BLaER1 treated with 17β-estradiol and CSF1 and Interleukin-3, amounts not matched to agents 10 nM and 100 nM (cell line): Measurements from ENCODE around the gene SH3BP5.

ENCODE experiments used
- H3K27ac ChIP-seq, 11 experiments: shearing (Covaris generic); formaldehyde crosslinking; 2 replicates each; pipeline ENCODE4 v1.8.1; 2022
- H3K27me3 ChIP-seq, 11 experiments: shearing (Covaris generic); formaldehyde crosslinking; 2 replicates each; pipeline ENCODE4 v1.8.1; 2022
- H3K36me3 ChIP-seq, 11 experiments: shearing (Covaris generic); formaldehyde crosslinking; 2 replicates each; pipeline ENCODE4 v1.8.1; 2022
- H3K4me1 ChIP-seq, 10 experiments: shearing (Covaris generic); formaldehyde crosslinking; 2 replicates each; pipeline ENCODE4 v1.8.1; 2022
- H3K4me2 ChIP-seq, 11 experiments: shearing (Covaris generic); formaldehyde crosslinking; 2 replicates each; pipeline ENCODE4 v1.8.1; 2022
- H3K4me3 ChIP-seq, 10 experiments: shearing (Covaris generic); formaldehyde crosslinking; 2 replicates each; pipeline ENCODE4 v1.8.1; 2022
- H3K9ac ChIP-seq, 11 experiments: shearing (Covaris generic); formaldehyde crosslinking; 2 replicates each; pipeline ENCODE4 v1.8.1; 2022
- H3K9me3 ChIP-seq, 11 experiments: shearing (Covaris generic); formaldehyde crosslinking; replicated peaks in 1 of 11; 2 replicates each; pipeline ENCODE4 v1.8.1; 2022
- H4K20me1 ChIP-seq, 11 experiments: shearing (Covaris generic); formaldehyde crosslinking; 2 replicates each; pipeline ENCODE4 v1.8.1; 2022
- Cebpa-rat ChIP-seq, 11 experiments: shearing (Covaris generic); IDR thresholded peaks; 2 replicates each; pipeline ENCODE4 v1.8.1; 2022

The SH3BP5 gene

DNA sequence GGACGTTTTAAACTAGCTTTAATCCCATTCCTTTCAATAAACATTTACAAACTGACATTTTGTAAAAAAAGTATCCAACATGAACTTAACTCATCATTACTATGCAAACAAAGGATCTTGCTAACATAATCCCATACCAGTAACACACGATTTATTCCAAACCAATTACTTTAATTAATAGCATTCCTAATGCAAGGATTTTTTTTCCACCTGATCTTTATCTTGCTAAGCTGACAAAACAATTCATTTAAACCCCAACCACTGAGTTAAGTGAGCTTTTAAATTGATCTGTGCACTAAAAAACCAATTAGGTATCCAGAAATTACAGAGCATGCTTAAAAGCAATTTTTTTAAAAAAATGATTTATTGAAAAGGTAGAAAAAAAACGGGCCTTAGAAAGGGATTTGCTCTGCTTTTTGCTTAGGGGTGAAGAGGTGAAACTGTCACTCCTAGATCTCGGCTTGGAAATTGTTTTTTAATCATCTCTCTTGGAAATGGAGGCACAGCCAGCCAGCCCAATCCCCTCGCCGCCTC, 1.2 kb downstream of the SH3BP5 start:
- H3K4me3 ChIP-seq: peak overlapping the region; percentile 67 to 91 (median 77); a peak in 19 of 20 replicates
- H3K27me3 ChIP-seq: peaks cover 23 to 65% (median 58%) of the 10 kb centered on the region in 11 experiments
- peak overlapping the region in 1 of 11 experiments; percentile 59; a peak in 1 of 22 replicates for H3K27ac ChIP-seq
- peak overlapping the region in 10 of 11 experiments; percentile 56 to 83 (median 78); a peak in 18 of 22 replicates for H3K9ac ChIP-seq
- H3K4me2 ChIP-seq: peak overlapping the region; percentile 83 to 100 (median 96)
- no peak for TF ChIP-seq Cebpa-rat (IDR thresholded peaks at IDR 0.05)
- peaks cover 0 to 39% (median 0%) of the 10 kb centered on the region in 11 experiments; a peak in 11 of 22 replicates for H3K36me3 ChIP-seq
- peaks cover 25 to 53% (median 34%) of the 10 kb centered on the region in 10 experiments for H3K4me1 ChIP-seq
- H3K9me3 ChIP-seq: no peaks in the 10 kb centered on the region
- H4K20me1 ChIP-seq: peaks cover 0 to 37% (median 16%) of the 10 kb centered on the region in 11 experiments; a peak in 12 of 22 replicates

DNA sequence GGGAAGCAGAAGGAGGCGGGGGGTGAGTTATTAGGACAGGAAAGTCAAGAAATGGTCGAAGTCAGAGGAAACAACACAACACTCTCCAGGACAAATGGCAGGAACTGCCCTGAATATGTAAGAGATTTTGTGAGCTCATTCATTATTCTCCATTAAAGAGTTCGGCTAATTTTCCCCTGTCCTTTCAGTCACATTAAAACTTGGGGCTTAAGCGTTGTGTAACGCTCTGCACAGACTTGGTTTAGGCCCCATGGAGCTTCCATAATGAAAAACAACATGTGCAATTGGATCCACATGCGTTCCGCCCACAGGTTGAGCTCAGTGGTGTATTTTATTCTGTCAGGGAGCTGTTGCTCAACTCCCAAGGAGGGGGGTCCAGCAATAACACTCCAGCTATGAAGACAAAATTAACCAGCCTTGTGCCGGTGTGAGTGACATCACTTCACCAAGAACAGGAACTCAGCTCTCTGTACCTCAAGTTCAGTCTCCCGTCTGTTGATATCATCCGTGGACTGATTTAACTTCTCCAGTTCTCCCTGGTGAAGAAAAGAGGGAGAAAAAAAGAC, 2.3 kb downstream of the SH3BP5 start:
- Histone ChIP-seq H3K4me3 (0 out of 20 replicates have a peak overlapping the region, but pooled peaks of 1 of the 10 experiments have one; percentile 89), H3K4me2 (peak overlapping the region in 6 of 11 experiments; percentile 3 to 98 (median 88); a peak in 10 of 22 replicates), H3K27ac (no peak overlapping the region), H4K20me1 (peaks cover 0 to 45% (median 17%) of the 10 kb centered on the region in 11 experiments; a peak in 12 of 22 replicates), H3K27me3 (peaks cover 23 to 66% (median 58%) of the 10 kb centered on the region in 11 experiments), H3K9me3 (no peaks in the 10 kb centered on the region), H3K36me3 (peaks cover 0 to 50% (median 0%) of the 10 kb centered on the region in 11 experiments; a peak in 11 of 22 replicates), H3K9ac (no peak overlapping the region), H3K4me1 (peaks cover 25 to 53% (median 35%) of the 10 kb centered on the region in 10 experiments)
- no peak for TF ChIP-seq Cebpa-rat (IDR thresholded peaks at IDR 0.05)

DNA sequence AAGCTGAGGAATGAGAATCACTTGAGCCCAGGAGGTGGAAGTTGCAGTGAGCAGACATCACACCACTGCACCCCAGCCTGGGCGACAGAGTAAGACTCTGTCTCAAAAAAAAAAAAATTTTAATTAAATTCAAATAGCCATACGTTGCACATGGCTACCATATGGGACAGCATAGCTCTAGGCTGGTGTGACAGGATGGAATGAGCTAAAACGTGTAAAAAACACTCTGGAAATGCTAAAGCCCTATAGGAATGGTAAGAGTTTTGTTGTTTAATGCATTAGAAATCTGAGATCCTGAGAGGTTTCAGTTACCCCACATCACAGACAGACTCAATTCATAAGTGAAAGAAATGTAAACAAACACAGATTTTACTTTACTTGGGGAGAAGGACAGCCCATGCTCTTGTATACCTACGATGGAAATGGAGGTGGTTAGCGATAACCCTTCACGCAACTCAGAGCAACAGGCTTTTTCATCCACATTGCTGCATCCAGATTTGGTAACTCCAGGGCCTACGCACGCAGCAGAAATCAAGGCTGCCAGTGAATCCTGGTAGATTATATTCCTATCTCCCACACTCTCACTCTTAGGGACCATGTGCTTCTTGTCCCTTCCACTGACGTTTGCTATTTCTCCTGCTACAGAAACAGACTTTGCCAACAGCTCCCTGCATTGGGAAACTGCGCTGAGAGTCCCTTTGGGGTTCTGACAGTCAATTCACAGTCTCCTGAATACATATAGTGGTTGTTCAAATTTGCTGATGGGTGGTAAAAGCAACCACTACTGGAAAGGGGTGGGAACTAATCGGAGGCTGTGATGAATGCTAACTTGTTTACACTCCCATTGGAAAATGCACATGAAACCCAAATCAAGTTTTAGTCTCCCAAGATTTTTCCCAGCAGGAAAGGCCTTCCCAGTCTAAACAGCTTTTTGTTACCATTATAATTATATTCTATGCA, 3.1 kb downstream of the SH3BP5 start:
- H3K4me2 ChIP-seq: peak overlapping the region in 4 of 11 experiments; percentile 83 to 98 (median 94); a peak in 7 of 22 replicates
- H3K27me3 ChIP-seq: peaks cover 23 to 66% (median 58%) of the 10 kb centered on the region in 11 experiments
- H3K36me3 ChIP-seq: peaks cover 0 to 56% (median 0%) of the 10 kb centered on the region in 11 experiments; a peak in 11 of 22 replicates
- peaks cover 0 to 45% (median 17%) of the 10 kb centered on the region in 11 experiments; a peak in 12 of 22 replicates for H4K20me1 ChIP-seq
- no peak overlapping the region for H3K9ac ChIP-seq
- no peak overlapping the region for H3K4me3 ChIP-seq
- no peak overlapping the region for H3K27ac ChIP-seq
- H3K4me1 ChIP-seq: peaks cover 25 to 53% (median 35%) of the 10 kb centered on the region in 10 experiments
- H3K9me3 ChIP-seq: no peaks in the 10 kb centered on the region
- no peak for TF ChIP-seq Cebpa-rat (IDR thresholded peaks at IDR 0.05)

DNA sequence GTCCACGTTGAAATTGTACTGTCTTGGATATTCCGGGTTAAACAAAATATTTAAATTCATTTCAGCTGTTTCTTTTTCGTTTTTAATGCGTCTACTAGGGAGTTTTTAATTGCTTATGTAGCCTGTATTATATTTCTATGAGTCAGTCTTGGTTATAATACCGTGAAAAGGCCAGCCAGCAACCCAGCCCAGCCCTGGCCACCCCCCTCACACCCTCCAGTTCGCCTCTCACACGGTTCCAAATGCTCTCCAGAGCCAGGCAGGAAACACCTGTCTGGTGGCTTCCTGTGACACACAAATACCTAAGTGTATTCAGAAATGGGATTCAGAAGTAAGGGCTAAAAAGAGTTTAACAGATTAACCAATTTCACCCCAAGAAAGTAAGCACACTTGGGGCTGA, 4.4 kb downstream of the SH3BP5 start:
- no peak overlapping the region for H3K9ac ChIP-seq
- H3K27ac ChIP-seq: no peak overlapping the region
- H3K4me2 ChIP-seq: peak overlapping the region; percentile 41 to 77 (median 67)
- H3K27me3 ChIP-seq: peaks cover 23 to 55% (median 47%) of the 10 kb centered on the region in 11 experiments
- H3K36me3 ChIP-seq: peaks cover 0 to 63% (median 0%) of the 10 kb centered on the region in 11 experiments; a peak in 11 of 22 replicates
- H3K9me3 ChIP-seq: no peaks in the 10 kb centered on the region
- TF ChIP-seq Cebpa-rat (IDR thresholded peaks at IDR 0.05): no peak
- H4K20me1 ChIP-seq: peaks cover 0 to 52% (median 17%) of the 10 kb centered on the region in 11 experiments; a peak in 12 of 22 replicates
- H3K4me3 ChIP-seq: no peak overlapping the region
- H3K4me1 ChIP-seq: peaks cover 25 to 51% (median 33%) of the 10 kb centered on the region in 10 experiments

DNA sequence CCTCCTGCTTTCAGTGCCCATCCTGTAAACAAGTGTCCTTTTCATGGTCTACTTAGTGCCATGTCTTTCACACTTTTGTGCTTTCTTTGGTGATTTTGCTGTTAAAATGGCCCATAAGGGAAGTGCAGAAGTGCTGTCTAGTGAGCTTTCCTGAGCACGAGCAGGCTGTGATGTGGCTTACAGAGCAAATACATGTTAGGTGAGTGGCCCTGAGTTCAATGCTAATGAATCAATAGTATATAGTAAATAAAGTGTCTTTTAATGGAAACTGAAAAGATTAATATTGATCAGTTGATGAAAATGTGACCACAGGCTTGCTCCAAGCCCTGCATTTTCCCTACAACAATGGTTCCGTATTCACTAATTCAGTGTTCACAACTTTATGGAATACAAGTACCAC, 5.7 kb downstream of the SH3BP5 start:
- Histone ChIP-seq H3K27ac (no peak overlapping the region), H3K9ac (no peak overlapping the region), H3K36me3 (peaks cover 0 to 70% (median 0%) of the 10 kb centered on the region in 11 experiments; a peak in 11 of 22 replicates), H3K4me2 (peak overlapping the region in 4 of 11 experiments; percentile 0 to 76 (median 42); a peak in 5 of 22 replicates), H4K20me1 (peaks cover 0 to 57% (median 15%) of the 10 kb centered on the region in 11 experiments; a peak in 12 of 22 replicates), H3K4me3 (no peak overlapping the region), H3K9me3 (no peaks in the 10 kb centered on the region), H3K4me1 (peaks cover 19 to 48% (median 26%) of the 10 kb centered on the region in 10 experiments), H3K27me3 (peaks cover 21 to 43% (median 34%) of the 10 kb centered on the region in 11 experiments)
- no peak for TF ChIP-seq Cebpa-rat (IDR thresholded peaks at IDR 0.05)

DNA sequence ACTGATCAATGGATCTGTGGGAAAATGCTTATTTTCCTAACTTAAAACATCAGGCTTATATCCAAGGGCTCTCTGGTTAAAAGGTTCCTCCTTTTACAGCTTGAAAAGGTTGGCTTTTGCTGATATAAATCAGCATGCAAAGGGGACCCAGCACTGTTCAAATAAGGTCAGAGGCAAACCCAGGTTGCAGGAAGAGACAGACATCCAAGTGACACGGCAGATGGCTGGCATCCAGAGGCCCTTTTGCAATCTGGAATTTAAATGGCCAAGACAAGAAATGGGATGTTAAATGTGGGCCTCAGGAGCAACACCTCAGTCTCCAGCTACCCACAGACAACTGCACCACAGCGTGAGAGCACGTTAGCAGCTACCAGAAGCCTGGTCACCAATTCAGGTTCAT, 6.3 kb downstream of the SH3BP5 start:
- H3K9ac ChIP-seq: no peak overlapping the region
- H3K4me1 ChIP-seq: peaks cover 15 to 50% (median 24%) of the 10 kb centered on the region in 10 experiments
- H3K9me3 ChIP-seq: no peaks in the 10 kb centered on the region
- H3K27me3 ChIP-seq: peaks cover 15 to 37% (median 28%) of the 10 kb centered on the region in 11 experiments
- no peak overlapping the region for H3K27ac ChIP-seq
- peaks cover 0 to 70% (median 0%) of the 10 kb centered on the region in 11 experiments; a peak in 11 of 22 replicates for H3K36me3 ChIP-seq
- peak overlapping the region in 2 of 11 experiments; percentile 0 to 76; a peak in 2 of 22 replicates for H3K4me2 ChIP-seq
- no peak for TF ChIP-seq Cebpa-rat (IDR thresholded peaks at IDR 0.05)
- H3K4me3 ChIP-seq: no peak overlapping the region
- peaks cover 0 to 51% (median 8%) of the 10 kb centered on the region in 11 experiments; a peak in 10 of 22 replicates for H4K20me1 ChIP-seq

DNA sequence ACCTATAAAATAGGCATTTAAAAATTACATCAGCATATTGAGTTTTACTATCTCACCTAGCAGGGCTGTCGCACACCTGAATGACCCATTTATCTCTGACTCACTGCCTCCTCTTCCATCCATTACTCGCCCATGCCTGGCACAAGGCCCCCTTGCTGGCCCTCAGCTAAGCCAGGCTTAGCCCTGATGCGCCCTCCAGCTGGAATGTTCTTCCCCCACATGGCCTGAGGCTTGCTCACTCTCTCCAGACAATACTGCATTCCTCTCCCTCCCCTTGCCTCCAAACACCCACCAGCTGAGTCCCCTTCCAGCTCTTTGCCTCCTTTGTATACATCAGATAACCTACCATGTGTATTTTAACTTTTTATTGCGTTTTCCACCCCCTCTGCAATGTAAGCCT, 7.2 kb downstream of the SH3BP5 start:
- H3K4me1 ChIP-seq: peaks cover 15 to 50% (median 25%) of the 10 kb centered on the region in 10 experiments
- TF ChIP-seq Cebpa-rat (IDR thresholded peaks at IDR 0.05): no peak
- no peak overlapping the region for H3K4me2 ChIP-seq
- no peak overlapping the region for H3K27ac ChIP-seq
- peaks cover 0 to 42% (median 6%) of the 10 kb centered on the region in 11 experiments; a peak in 8 of 22 replicates for H4K20me1 ChIP-seq
- peaks cover 7 to 29% (median 20%) of the 10 kb centered on the region in 11 experiments; a peak in 21 of 22 replicates for H3K27me3 ChIP-seq
- peaks cover 0 to 70% (median 0%) of the 10 kb centered on the region in 11 experiments; a peak in 11 of 22 replicates for H3K36me3 ChIP-seq
- no peaks in the 10 kb centered on the region for H3K9me3 ChIP-seq
- H3K4me3 ChIP-seq: no peak overlapping the region
- H3K9ac ChIP-seq: no peak overlapping the region

DNA sequence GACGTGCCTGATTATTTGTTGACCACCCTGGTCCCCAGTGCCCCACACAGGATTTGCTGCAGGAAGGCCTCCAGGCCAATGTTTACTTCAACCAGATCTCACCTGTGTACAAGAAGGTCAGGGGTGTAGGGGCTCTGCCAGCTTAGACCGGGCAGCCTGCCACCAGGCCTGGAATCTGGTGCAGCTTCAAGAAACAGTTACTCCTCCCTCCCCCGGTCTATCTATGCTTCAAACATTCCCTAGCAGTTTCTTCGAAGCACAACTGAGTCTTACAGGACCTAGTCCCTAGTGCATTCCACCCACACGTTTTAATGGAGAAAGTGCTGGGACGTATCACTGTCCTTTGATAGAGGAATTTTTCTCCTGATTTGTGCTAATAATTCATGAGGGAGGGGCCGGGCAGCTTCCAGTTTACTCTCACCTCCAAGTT, 8.0 kb downstream of the SH3BP5 start:
- Histone ChIP-seq H3K9ac (no peak overlapping the region), H3K36me3 (peaks cover 0 to 62% (median 0%) of the 10 kb centered on the region in 11 experiments; a peak in 11 of 22 replicates), H3K4me1 (peaks cover 15 to 50% (median 27%) of the 10 kb centered on the region in 10 experiments), H3K9me3 (no peaks in the 10 kb centered on the region), H3K27ac (no peak overlapping the region), H3K27me3 (peaks cover 0 to 21% (median 11%) of the 10 kb centered on the region in 11 experiments; a peak in 20 of 22 replicates), H3K4me2 (no peak overlapping the region; a peak in 1 of 22 replicates), H4K20me1 (peaks cover 0 to 38% (median 3%) of the 10 kb centered on the region in 11 experiments; a peak in 5 of 22 replicates), H3K4me3 (no peak overlapping the region)
- no peak for TF ChIP-seq Cebpa-rat (IDR thresholded peaks at IDR 0.05)
